HepG2 (cell line): ENCODE data around the gene CTRB2. TPM values are rescaled to one million over a fixed set of nuclear protein-coding genes. Genes with fewer than 3 reads are reported as not detected.
A peak's percentile ranks its signal among the peaks of the same experiment; 100 is the strongest.

Source experiments
- ARNT2 ChIP-seq: sonication (generic); formaldehyde crosslinking; IDR thresholded peaks from 2 replicates; pipeline ENCODE4 v1.8.0; 2022; ENCODE audit warnings: mild to moderate bottlenecking, low read depth, missing genetic modification reagents, moderate library complexity
- DNMT3B ChIP-seq: conservative IDR thresholded peaks from 2 replicates; pipeline ENCODE4 v1.6.1; 2016; ENCODE audit warnings: missing biosample characterization, control low read depth
- ETV5 ChIP-seq: IDR thresholded peaks from 2 replicates; pipeline ENCODE4 v1.6.1; 2018; ENCODE audit warnings: missing biosample characterization, missing genetic modification reagents, inconsistent platforms, borderline replicate concordance
- HOXA3 ChIP-seq: sonication (generic); formaldehyde crosslinking; IDR thresholded peaks from 2 replicates; pipeline ENCODE4 v1.5.0; 2020; ENCODE audit warnings: missing genetic modification reagents
- JDP2 ChIP-seq: sonication (generic); formaldehyde crosslinking; IDR thresholded peaks from 2 replicates; pipeline ENCODE4 v1.8.1; 2022; ENCODE audit warnings: missing genetic modification reagents, borderline replicate concordance
- KAT8 ChIP-seq: IDR thresholded peaks from 2 replicates; pipeline ENCODE4 v1.6.1; 2016; ENCODE audit warnings: missing genetic modification reagents, missing compliant biosample characterization
- MEF2D ChIP-seq: sonication (generic); formaldehyde crosslinking; IDR thresholded peaks from 2 replicates; pipeline ENCODE4 v1.5.1; 2020; ENCODE audit warnings: mild to moderate bottlenecking, missing genetic modification reagents
- NAIF1 ChIP-seq: sonication (generic); formaldehyde crosslinking; IDR thresholded peaks from 2 replicates; pipeline ENCODE4 v1.5.0; 2020; ENCODE audit warnings: mild to moderate bottlenecking, missing genetic modification reagents, borderline replicate concordance
- NCOA2 ChIP-seq: sonication (generic); formaldehyde crosslinking; IDR thresholded peaks from 2 replicates; pipeline ENCODE4 v1.8.0; 2022; ENCODE audit warnings: inconsistent platforms
- PBX3 ChIP-seq: sonication (generic); formaldehyde crosslinking; IDR thresholded peaks from 2 replicates; pipeline ENCODE4 v1.8.1; 2023; ENCODE audit warnings: missing genetic modification reagents, inconsistent platforms, borderline replicate concordance
- PHF5A ChIP-seq: IDR thresholded peaks from one replicate; pipeline ENCODE4 v1.6.1; 2018; ENCODE audit warnings: low read depth, missing genetic modification reagents; ENCODE audit not compliant: unreplicated experiment
- SMAD1 ChIP-seq: sonication (generic); formaldehyde crosslinking; IDR thresholded peaks from 2 replicates; pipeline ENCODE4 v1.4.0; 2020; ENCODE audit warnings: missing genetic modification reagents, low read depth, mild to moderate bottlenecking, borderline replicate concordance
- SNAPC5 ChIP-seq: sonication (generic); formaldehyde crosslinking; IDR thresholded peaks from 2 replicates; pipeline ENCODE4 v1.8.1; 2023; ENCODE audit warnings: mild to moderate bottlenecking, missing genetic modification reagents, borderline replicate concordance
- TGIF2 ChIP-seq: IDR thresholded peaks from 2 replicates; pipeline ENCODE4 v1.6.1; 2016; ENCODE audit warnings: control low read depth, missing compliant biosample characterization
- ZBTB7A ChIP-seq: sonication (generic); formaldehyde crosslinking; IDR thresholded peaks from 2 replicates; pipeline ENCODE4 v1.8.0; 2022; ENCODE audit warnings: mild to moderate bottlenecking, missing genetic modification reagents
- ZFP37 ChIP-seq: sonication (generic); formaldehyde crosslinking; IDR thresholded peaks from 2 replicates; pipeline ENCODE4 v1.4.0; 2020; ENCODE audit warnings: missing genetic modification reagents, borderline replicate concordance
- ZNF230 ChIP-seq: sonication (generic); formaldehyde crosslinking; IDR thresholded peaks from 2 replicates; pipeline ENCODE4 v1.4.0; 2020; ENCODE audit warnings: mild to moderate bottlenecking, missing genetic modification reagents
- ZNF34 ChIP-seq: sonication (generic); formaldehyde crosslinking; IDR thresholded peaks from 2 replicates; pipeline ENCODE4 v1.4.0; 2020; ENCODE audit warnings: mild to moderate bottlenecking, missing genetic modification reagents, borderline replicate concordance
- ZNF562 ChIP-seq: sonication (generic); formaldehyde crosslinking; IDR thresholded peaks from 2 replicates; pipeline ENCODE4 v1.8.0; 2022; ENCODE audit warnings: missing genetic modification reagents, borderline replicate concordance
- polyA plus RNA-seq, 8 experiments: library from polyadenylated mRNA; depleted of rRNA in 3 of 8; stranded (reverse) in 7 of 8; unstranded in 1 of 8; fragments of >200 nt; fragmentation: Illumina TruSeq in 4 of 8; extraction: Trizol in 4 of 8; gene quantifications; 2 replicates each; pipeline versions ENCODE4 v1.2.1 to v1.2.3, GENCODE V29; 2011 to 2016; ENCODE audit warnings: low read depth in 4 of 8, missing spikeins in 1 of 8, mixed read lengths in 1 of 8; ENCODE audit not compliant: insufficient read depth in 1 of 8
- total RNA-seq, 5 experiments: library from RNA; depleted of rRNA; stranded (reverse); fragments of >200 nt; fragmentation: Illumina TruSeq; extraction: Trizol; gene quantifications; 2 replicates each; pipeline ENCODE4 v1.2.3, GENCODE V29; 2016; ENCODE audit warnings: low read depth in 1 of 5
- TF ChIP-seq, protein P1 (sequence below): IDR thresholded peaks from 2 replicates; pipeline ENCODE4 v1.6.1; 2016
- TF ChIP-seq, protein P2 (sequence below): sonication (generic); formaldehyde crosslinking; IDR thresholded peaks from 2 replicates; pipeline ENCODE4 v1.4.0; 2020; ENCODE audit warnings: missing genetic modification reagents

Gene CTRB2
- total and polyA plus RNA-seq, 2 of the 13 experiments (the other 11 are each of a cell fraction or from before 2014, with no cell fraction given), result 0.13 TPM; not detected in 1

GRCh38 chr16:75251280-75252048, 44.5 kb upstream of the CTRB2 start, which contains the start of gene BCAR1 (continued):
- TF ChIP-seq NAIF1 (CRISPR knock-in tag) (no peak), KAT8 (CRISPR knock-in tag) (no peak), TGIF2 (CRISPR knock-in tag) (0 out of 2 replicates have a peak, but pooled peaks have one; percentile 13), NCOA2 (no peak), ARNT2 (no peak), HOXA3 (CRISPR knock-in tag) (peak; percentile 38; the same call in 1 of the 2 replicates), ZNF34 (no peak), ZNF230 (CRISPR knock-in tag) (0 out of 2 replicates have a peak, but pooled peaks have one; percentile 11), ZNF562 (CRISPR knock-in tag) (no peak), PBX3 (CRISPR knock-in tag) (0 out of 2 replicates have a peak, but pooled peaks have one; percentile 20), MEF2D (CRISPR knock-in tag) (no peak; the same call in 1 of the 2 replicates), SMAD1 (CRISPR knock-in tag) (0 out of 2 replicates have a peak, but pooled peaks have one; percentile 46), ZFP37 (CRISPR knock-in tag) (0 out of 2 replicates have a peak, but pooled peaks have one; percentile 15), DNMT3B (no peak), SNAPC5 (peak; percentile 78), ZBTB7A (CRISPR knock-in tag) (peak; percentile 28; the same call in 1 of the 2 replicates), ETV5 (CRISPR knock-in tag) (peak; percentile 26; the same call in 1 of the 2 replicates), JDP2 (CRISPR knock-in tag) (no peak), PHF5A (CRISPR knock-in tag) (no peak)
- TF ChIP-seq, protein P1, sequence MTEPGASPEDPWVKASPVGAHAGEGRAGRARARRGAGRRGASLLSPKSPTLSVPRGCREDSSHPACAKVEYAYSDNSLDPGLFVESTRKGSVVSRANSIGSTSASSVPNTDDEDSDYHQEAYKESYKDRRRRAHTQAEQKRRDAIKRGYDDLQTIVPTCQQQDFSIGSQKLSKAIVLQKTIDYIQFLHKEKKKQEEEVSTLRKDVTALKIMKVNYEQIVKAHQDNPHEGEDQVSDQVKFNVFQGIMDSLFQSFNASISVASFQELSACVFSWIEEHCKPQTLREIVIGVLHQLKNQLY (CRISPR knock-in tag), result no peak
- TF ChIP-seq, protein P2, sequence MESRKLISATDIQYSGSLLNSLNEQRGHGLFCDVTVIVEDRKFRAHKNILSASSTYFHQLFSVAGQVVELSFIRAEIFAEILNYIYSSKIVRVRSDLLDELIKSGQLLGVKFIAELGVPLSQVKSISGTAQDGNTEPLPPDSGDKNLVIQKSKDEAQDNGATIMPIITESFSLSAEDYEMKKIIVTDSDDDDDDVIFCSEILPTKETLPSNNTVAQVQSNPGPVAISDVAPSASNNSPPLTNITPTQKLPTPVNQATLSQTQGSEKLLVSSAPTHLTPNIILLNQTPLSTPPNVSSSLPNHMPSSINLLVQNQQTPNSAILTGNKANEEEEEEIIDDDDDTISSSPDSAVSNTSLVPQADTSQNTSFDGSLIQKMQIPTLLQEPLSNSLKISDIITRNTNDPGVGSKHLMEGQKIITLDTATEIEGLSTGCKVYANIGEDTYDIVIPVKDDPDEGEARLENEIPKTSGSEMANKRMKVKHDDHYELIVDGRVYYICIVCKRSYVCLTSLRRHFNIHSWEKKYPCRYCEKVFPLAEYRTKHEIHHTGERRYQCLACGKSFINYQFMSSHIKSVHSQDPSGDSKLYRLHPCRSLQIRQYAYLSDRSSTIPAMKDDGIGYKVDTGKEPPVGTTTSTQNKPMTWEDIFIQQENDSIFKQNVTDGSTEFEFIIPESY, result no peak
